ENCODE results near the gene STRA6.
A peak's percentile ranks its signal among the peaks of the same experiment; 100 is the strongest.

Gene STRA6

GRCh38 chr15:74202452-74203401, at the start of gene STRA6:
Gene STRA6 (minus strand): TSS chr15:74202787. CDS start chr15:74202267, 520 bp downstream.
- peak; percentile 33 for DNase-seq (ENCODE audit: low read depth)
- TF ChIP-seq CTCF (conservative IDR thresholded peaks at IDR 0.05; ENCODE audit: low read length), result no peak
- H3K4me3 ChIP-seq (ENCODE audit: low read length), result no peak within 1 kb of the TSS

DNA sequence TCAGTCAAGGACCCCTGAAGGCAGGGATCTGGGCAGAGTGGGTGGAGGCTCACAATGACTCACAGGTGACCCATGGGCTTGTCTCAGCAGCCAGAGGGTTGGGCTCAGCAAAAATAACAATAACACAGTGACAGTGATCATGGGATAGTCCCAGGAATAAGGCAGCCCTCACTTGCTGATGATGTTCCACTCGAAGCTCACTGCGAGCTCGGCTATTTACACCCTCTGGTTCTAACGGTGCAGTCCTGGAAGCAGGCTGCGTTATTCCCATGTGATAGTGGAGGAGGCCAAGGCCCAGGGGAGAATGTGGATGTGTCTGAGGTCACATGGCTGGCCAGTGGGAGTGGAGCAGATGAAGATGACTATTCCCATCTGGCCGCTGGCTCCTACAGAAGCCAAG, 49.7 kb upstream of the STRA6 start:
- no peak for TF ChIP-seq CTCF (conservative IDR thresholded peaks at IDR 0.05; ENCODE audit: low read length)

DNA sequence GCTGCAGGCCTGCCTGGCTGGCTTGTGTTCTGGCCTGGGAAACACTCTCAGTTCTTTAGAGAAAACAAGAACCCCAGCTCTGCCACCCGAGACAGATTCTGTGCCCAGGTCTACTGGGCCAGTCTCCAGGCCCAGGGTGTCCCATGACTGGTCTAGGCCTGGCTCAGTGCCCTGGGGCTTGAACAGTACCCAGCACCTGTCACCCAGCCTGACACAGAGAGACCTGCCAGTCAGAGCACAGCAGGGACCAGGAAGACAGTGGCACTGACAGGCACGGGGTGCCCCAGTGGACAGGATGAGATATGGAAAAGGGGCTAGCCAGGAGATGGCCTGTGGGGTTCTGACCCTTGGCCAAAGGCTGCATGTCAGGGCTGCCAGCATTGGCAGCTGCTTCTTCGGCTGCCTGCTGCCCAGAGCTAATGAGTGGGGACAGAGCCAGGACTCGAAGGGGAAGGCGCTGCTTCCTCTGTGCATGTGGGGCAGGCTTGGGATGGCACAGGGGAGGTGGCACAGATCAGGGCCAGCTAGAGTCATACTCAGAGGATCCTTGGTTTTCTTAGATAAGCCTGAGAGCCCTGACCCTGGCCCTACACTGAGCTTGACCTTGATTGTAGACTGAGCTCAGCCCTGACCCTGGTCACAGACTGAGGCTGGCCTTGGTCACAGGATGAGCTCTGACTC, 48.7 kb upstream of the STRA6 start:
- TF ChIP-seq CTCF (conservative IDR thresholded peaks at IDR 0.05; ENCODE audit: low read length), result no peak
- DNase-seq (ENCODE audit: low read depth), result no peak
- H3K4me3 ChIP-seq (ENCODE audit: low read length), result no peak overlapping the region

More for the DNA sequence above, 49.7 kb upstream of the STRA6 start:
- H3K4me3 ChIP-seq (ENCODE audit: low read length), result no peak overlapping the region
- peak; percentile 51 for DNase-seq (ENCODE audit: low read depth)

DNA sequence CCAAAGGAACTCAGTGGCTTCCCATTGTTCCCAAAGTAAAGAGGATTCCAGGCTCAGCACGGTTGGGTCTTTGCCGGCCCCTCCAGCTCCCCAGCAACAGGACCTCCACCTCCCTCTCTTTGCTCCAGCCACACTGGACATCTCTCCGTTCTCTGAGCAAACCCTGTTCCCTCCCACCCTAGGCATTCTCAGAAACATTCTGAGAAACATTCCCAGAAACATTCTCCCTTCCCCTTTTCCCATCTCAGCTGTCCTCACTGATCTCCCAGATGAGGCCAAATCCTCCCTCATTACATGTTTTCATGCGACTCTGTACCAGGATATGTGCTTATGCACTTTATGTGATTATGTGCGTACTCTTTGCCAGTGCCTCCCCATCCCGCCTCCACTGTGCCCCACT, 47.7 kb upstream of the STRA6 start:
- no peak for TF ChIP-seq CTCF (conservative IDR thresholded peaks at IDR 0.05; ENCODE audit: low read length)
- no peak for DNase-seq (ENCODE audit: low read depth)
- H3K4me3 ChIP-seq (ENCODE audit: low read length), result no peak overlapping the region

- no peak overlapping the region for H3K4me3 ChIP-seq (ENCODE audit: low read length)
- DNase-seq (ENCODE audit: low read depth), result no peak
- no peak for TF ChIP-seq CTCF (conservative IDR thresholded peaks at IDR 0.05; ENCODE audit: low read length)
Observed at GRCh38 chr15:74245342-74245931, 42.9 kb upstream of the STRA6 start.

- no peak for TF ChIP-seq CTCF (conservative IDR thresholded peaks at IDR 0.05; ENCODE audit: low read length)
- H3K4me3 ChIP-seq (ENCODE audit: low read length), result no peak overlapping the region
- DNase-seq (ENCODE audit: low read depth), result no peak
Observed at GRCh38 chr15:74244822-74245341, 42.3 kb upstream of the STRA6 start.
